ENCODE data around the gene ZNRD2. TPM values are rescaled to one million over a fixed set of nuclear protein-coding genes. Genes with fewer than 3 reads are reported as not detected.

ZNRD2 gene
- total RNA-seq, 1 experiment from 2014 or later = 66.8 TPM

GRCh38 chr11:65542738-65543390, 27.4 kb upstream of the ZNRD2 start:
- Histone ChIP-seq H3K4me1 (ENCODE audit: control insufficient read depth in 1 of 2, insufficient read depth in 2 of 2, low read length in 2 of 2) (peaks cover 19 to 47% of the 10 kb centered on the region in 2 experiments), H3K27me3 (ENCODE audit: insufficient read depth, low read length) (no peaks in the 10 kb centered on the region), H3K9ac (ENCODE audit: low read length) (no peak overlapping the region), H3K36me3 (ENCODE audit: control insufficient read depth in 1 of 2, insufficient read depth in 2 of 2, low read length in 2 of 2) (peaks cover 0 to 9% of the 10 kb centered on the region in 2 experiments; a peak in 1 of 4 replicates), H3K9me2 (ENCODE audit: insufficient read depth) (no peaks in the 10 kb centered on the region), H3K4me3 (replicated peaks in 1 of 2; ENCODE audit: low read depth in 1 of 2, low read length in 2 of 2) (no peak overlapping the region), H3K27ac (ENCODE audit: low read depth, low read length) (no peak overlapping the region), H3K9me3 (ENCODE audit: control insufficient read depth in 1 of 2, insufficient read depth in 1 of 2, low read depth in 1 of 2, low read length in 2 of 2) (no peaks in the 10 kb centered on the region), H3K4me2 (ENCODE audit: low read length) (no peak overlapping the region), H3K79me2 (ENCODE audit: insufficient read depth, low read length) (peaks cover 14% of the 10 kb centered on the region), H2AFZ (ENCODE audit: low read depth, low read length, poor library complexity, severe bottlenecking) (no peak overlapping the region), H4K20me1 (ENCODE audit: insufficient read depth) (no peaks in the 10 kb centered on the region)
- ChIA-PET CTCF (interaction anchor here (3.0 to 4.6 kb wide), 4 partner anchors 9 to 51 kb away, joined by 25 to 89 read pairs (median 28); partner anchors contain the start of genes FAM89B, KCNK7 and ZNRD2), POLR2A (interaction anchor here (1.1 kb wide), 1 partner anchor 9 kb away, joined by 7 read pairs; no protein-coding TSS in a partner anchor), RAD21 (ENCODE audit: low non-redundant PET in 1 of 2, low total read pairs in 2 of 2, uncharacterized antibody in 2 of 2, unreplicated experiment in 2 of 2) (no interaction called here)
- no TSS peak for BruUV-seq (replicated peaks)
- intact Hi-C loops (cut with micrococcal nuclease) = no loop called here
- DNase-seq (ENCODE audit: low read depth, low spot score) (no peak), ATAC-seq (no peak)
- no peak for TF ChIP-seq ATF3 (IDR thresholded peaks at IDR 0.05)
- TF ChIP-seq, protein P1, sequence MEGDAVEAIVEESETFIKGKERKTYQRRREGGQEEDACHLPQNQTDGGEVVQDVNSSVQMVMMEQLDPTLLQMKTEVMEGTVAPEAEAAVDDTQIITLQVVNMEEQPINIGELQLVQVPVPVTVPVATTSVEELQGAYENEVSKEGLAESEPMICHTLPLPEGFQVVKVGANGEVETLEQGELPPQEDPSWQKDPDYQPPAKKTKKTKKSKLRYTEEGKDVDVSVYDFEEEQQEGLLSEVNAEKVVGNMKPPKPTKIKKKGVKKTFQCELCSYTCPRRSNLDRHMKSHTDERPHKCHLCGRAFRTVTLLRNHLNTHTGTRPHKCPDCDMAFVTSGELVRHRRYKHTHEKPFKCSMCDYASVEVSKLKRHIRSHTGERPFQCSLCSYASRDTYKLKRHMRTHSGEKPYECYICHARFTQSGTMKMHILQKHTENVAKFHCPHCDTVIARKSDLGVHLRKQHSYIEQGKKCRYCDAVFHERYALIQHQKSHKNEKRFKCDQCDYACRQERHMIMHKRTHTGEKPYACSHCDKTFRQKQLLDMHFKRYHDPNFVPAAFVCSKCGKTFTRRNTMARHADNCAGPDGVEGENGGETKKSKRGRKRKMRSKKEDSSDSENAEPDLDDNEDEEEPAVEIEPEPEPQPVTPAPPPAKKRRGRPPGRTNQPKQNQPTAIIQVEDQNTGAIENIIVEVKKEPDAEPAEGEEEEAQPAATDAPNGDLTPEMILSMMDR (IDR thresholded peaks at IDR 0.05 in 2 of 3, conservative IDR thresholded peaks at IDR 0.05 in 1 of 3; ENCODE audit: borderline replicate concordance in 1 of 3, insufficient read depth in 1 of 3, low read depth in 2 of 3, low read length in 2 of 3) = no peak
- no peak for TF ChIP-seq ZBTB33 (IDR thresholded peaks at IDR 0.05; ENCODE audit: extremely low read depth, insufficient replicate concordance, low read length)
- no peak for TF ChIP-seq EZH2 (IDR thresholded peaks at IDR 0.05)
- no peak for TF ChIP-seq JUND (IDR thresholded peaks at IDR 0.05)
- no peak for TF ChIP-seq FOSL1 (IDR thresholded peaks at IDR 0.05; ENCODE audit: low read depth)
- TF ChIP-seq TCF7L2 (IDR thresholded peaks at IDR 0.05; ENCODE audit: borderline replicate concordance, extremely low read depth, insufficient read depth, insufficient read length) = no peak
- no peak for TF ChIP-seq RAD21 (IDR thresholded peaks at IDR 0.05; ENCODE audit: low read depth)
- TF ChIP-seq POLR2A (IDR thresholded peaks at IDR 0.05; ENCODE audit: borderline replicate concordance, extremely low read depth, insufficient read depth, insufficient read length) = no peak
- TF ChIP-seq, protein P2, sequence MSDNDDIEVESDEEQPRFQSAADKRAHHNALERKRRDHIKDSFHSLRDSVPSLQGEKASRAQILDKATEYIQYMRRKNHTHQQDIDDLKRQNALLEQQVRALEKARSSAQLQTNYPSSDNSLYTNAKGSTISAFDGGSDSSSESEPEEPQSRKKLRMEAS (IDR thresholded peaks at IDR 0.05) = no peak
- no peak for TF ChIP-seq YY1 (IDR thresholded peaks at IDR 0.05; ENCODE audit: extremely low read depth, insufficient replicate concordance, low read depth, low read length)
- TF ChIP-seq ZNF274 (IDR thresholded peaks at IDR 0.05; ENCODE audit: low read depth, low read length) = no peak
- no peak for TF ChIP-seq EGR1 (IDR thresholded peaks at IDR 0.05; ENCODE audit: low read depth)
- no peak for TF ChIP-seq ELF1 (IDR thresholded peaks at IDR 0.05; ENCODE audit: borderline replicate concordance, low read depth)
- TF ChIP-seq POLR2AphosphoS5 (IDR thresholded peaks at IDR 0.05; ENCODE audit: low read depth, low read length) = no peak
- no peak for TF ChIP-seq REST (IDR thresholded peaks at IDR 0.05; ENCODE audit: low read depth)
